GM12891 (cell line): ENCODE data around the gene ALKBH5.

Source experiments
- DNase-seq: peaks from one replicate; pipeline ENCODE4 v3.0.0; 2011; ENCODE audit warnings: low spot score; ENCODE audit not compliant: insufficient read length
- FAIRE-seq: peaks from 2 replicates; lab custom pipeline; 2011; peaks lifted over from hg19 to GRCh38; lab: Jason Lieb, UNC
- PAX5 ChIP-seq: IDR thresholded peaks from 2 replicates; pipeline ENCODE4 v1.6.1; 2011; ENCODE audit warnings: low read length, moderate library complexity, mild to moderate bottlenecking; ENCODE audit not compliant: insufficient read depth, severe bottlenecking
- POLR2A ChIP-seq: IDR thresholded peaks from 2 replicates; pipeline ENCODE4 v1.6.1; 2011; ENCODE audit warnings: low read depth, low read length, control low read depth
- POLR2AphosphoS5 ChIP-seq: IDR thresholded peaks from 2 replicates; pipeline ENCODE4 v1.6.1; 2011; ENCODE audit warnings: low read depth, low read length, control low read depth
- POU2F2 ChIP-seq: IDR thresholded peaks from 2 replicates; pipeline ENCODE4 v1.6.1; 2011; ENCODE audit warnings: low read depth, mild to moderate bottlenecking, control low read depth, low read length, moderate library complexity
- SPI1 ChIP-seq: IDR thresholded peaks from 2 replicates; pipeline ENCODE4 v1.6.1; 2011; ENCODE audit warnings: low read depth, low read length, control low read depth
- TAF1 ChIP-seq: IDR thresholded peaks from 2 replicates; pipeline ENCODE4 v1.6.1; 2011; ENCODE audit warnings: low read depth, low read length, control low read depth

Gene ALKBH5

DNA sequence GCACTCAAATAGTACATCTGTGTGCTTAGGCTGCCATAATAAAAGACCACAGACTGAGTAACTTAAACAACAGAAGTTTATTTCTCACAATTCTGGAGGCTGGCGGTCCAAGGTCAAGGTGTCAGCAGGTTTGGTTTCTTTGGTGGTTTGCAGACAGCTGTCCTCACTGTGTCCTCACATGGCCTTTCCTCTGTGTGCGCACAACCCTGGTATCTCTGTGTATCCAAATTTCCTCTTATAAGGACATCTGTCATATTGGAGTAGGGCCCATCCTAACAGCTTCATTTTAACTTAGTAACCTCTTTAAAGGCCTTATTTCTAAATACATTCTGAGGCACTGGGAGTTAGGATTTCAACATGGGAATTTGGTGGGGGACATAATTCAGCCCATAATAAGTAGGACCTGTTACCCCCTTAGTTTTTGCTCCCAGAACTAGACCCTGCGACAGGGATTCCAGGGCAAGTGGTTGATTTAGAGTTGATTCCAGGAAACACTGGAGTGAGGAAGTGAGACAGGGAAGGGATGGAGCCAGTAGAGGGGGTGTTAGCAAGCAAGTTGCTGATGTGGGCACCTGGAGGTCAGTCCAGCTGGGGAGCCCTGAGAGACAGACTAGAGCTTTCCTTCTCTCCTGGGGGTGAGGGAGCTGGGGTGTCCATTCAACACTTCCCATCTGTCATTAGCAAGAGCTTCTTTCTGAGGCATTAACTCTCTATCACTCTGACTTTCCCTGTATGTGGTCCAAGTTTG is 10.9 kb upstream of the ALKBH5 start:
- DNase-seq (no peak), FAIRE-seq (no peak)
- TF ChIP-seq PAX5 = no peak
- TF ChIP-seq POLR2AphosphoS5 = no peak
- TF ChIP-seq TAF1 = no peak
- no peak for TF ChIP-seq POLR2A
- no peak for TF ChIP-seq POU2F2
- no peak for TF ChIP-seq SPI1

DNA sequence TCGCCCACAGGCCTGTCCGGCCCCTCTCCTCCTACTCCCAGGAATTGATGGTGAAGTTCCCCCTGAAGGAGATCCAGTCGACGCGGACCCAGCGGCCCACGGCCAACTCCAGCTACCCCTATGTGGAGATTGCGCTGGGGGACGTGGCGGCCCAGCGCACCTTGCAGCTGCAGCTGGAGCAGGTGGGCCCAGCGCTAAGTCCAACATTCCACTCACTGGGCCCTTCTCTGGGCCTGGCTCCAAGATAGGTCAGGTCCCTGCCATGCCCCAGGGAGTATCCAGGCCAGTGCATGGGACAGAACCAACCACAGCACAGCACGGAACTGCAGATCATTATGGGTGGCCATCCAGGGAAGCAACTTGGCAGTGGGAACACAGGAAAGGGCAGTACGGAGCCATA is 9.9 kb upstream of the ALKBH5 start:
- DNase-seq = no peak
- FAIRE-seq = no peak
- TF ChIP-seq PAX5 (no peak), SPI1 (no peak), POLR2AphosphoS5 (no peak), POLR2A (no peak), TAF1 (no peak), POU2F2 (no peak)

DNA sequence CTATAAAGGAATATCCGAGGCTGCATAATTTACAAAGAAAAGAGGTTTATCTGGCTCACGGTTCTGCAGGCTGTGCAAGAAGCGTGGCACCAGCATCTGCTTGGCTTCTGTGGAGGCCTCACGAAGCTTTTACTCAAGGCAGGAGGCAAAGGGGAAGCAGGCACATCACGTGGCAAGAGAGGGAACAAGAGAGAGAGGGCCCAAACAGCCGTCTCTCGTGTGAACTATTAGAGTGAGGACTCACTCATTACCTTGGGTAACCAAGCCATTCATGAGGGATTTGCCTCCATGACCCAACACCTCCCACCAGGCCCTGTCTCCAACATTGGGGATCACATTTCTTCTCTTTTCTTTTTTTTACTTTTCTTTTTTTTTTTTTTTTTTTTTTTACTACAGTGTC is 7.5 kb upstream of the ALKBH5 start:
- FAIRE-seq = peak; percentile 33
- TF ChIP-seq PAX5 (no peak), POU2F2 (no peak), POLR2A (no peak), SPI1 (peak; percentile 24; the same call in 1 of the 2 replicates), POLR2AphosphoS5 (no peak), TAF1 (no peak)
- DNase-seq = no peak

DNA sequence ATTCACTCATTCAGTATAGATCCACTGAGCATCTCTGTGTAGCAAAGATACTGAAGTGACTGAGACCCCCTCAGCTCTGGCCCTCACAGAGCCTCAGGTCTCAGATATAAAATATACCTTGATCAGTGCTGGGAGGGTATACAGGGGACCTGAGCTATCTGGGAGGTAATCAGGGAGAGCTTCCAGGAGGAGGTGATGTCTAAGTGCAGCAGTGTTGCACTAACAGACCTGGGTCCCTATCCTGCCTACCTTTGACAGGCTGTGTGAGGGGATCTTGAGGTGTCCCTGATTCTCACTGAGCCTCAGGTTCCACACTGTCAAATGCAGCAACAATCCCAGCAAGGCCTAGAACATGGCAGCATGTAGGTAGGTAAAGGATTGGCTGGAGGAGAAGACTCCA is 6.5 kb upstream of the ALKBH5 start:
- TF ChIP-seq POLR2AphosphoS5 (no peak), POLR2A (no peak), POU2F2 (no peak), TAF1 (no peak), SPI1 (no peak), PAX5 (no peak)
- FAIRE-seq = no peak

DNA sequence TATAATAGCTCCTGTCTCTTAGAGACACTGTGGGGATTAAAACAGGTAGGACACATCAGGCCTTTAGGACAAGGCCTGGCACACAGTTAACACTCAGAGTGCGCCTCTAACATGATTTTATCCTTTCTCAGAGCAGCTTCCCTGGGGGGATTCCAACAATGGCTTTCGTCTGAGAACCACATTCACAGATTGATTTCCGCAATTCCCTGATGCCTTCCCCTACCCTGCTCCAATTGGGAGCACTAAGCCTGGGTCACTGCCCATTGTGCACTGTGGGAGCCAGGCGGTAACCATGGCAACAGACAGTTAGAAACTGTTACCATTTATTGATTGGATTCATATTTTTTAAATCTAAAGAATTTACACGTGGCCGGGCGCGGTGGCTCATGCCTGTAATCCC is 5.9 kb upstream of the ALKBH5 start:
- no peak for FAIRE-seq
- DNase-seq = no peak
- no peak for TF ChIP-seq PAX5
- TF ChIP-seq SPI1 = no peak
- no peak for TF ChIP-seq POLR2AphosphoS5
- TF ChIP-seq POLR2A = no peak
- TF ChIP-seq TAF1 = no peak
- TF ChIP-seq POU2F2 = no peak

More for the DNA sequence above, 6.5 kb upstream of the ALKBH5 start:
- DNase-seq = no peak

DNA sequence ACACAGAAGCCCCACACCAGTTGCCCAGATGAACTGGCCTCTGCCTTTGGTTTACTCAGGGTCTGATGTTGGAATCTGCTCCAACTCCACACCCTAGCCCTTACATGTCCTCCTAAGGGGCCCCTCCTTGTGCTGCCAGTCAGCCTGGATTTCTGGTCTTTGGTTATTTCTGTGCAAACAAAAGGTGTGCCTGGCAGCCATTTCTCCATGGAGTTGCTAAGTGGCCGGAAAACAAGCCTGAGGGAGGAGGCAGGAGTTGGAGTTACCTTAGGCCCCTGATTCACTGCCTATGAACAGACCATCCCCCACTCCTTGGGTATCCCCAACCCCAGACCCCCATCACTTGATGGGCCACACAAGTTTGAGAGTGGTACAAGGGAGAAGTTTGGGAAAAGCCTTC is 4.4 kb upstream of the ALKBH5 start:
- no peak for DNase-seq
- TF ChIP-seq TAF1 = no peak
- no peak for FAIRE-seq

DNA sequence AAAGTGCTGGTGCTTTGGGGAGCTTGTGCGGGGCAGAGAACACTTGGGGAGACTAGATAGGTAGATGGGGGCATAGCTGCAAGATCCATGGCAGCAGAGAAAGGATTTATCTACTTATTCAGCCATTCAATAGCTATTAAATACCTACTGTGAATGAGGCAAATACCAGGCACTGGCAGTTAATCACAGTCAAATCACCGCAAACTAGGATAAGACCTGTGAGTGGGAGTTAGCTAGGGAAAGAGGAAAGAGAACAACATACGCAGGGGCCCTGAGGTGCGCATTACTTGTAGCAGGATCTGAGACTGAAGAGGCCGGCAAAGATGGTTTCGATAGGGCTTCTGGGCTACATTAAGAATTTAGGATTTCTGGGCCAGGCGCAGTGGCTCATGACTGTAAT is 3.8 kb upstream of the ALKBH5 start:
- FAIRE-seq (no peak), DNase-seq (no peak)
- TF ChIP-seq POU2F2 (no peak), PAX5 (no peak), POLR2AphosphoS5 (no peak), SPI1 (no peak), POLR2A (no peak), TAF1 (no peak)

DNA sequence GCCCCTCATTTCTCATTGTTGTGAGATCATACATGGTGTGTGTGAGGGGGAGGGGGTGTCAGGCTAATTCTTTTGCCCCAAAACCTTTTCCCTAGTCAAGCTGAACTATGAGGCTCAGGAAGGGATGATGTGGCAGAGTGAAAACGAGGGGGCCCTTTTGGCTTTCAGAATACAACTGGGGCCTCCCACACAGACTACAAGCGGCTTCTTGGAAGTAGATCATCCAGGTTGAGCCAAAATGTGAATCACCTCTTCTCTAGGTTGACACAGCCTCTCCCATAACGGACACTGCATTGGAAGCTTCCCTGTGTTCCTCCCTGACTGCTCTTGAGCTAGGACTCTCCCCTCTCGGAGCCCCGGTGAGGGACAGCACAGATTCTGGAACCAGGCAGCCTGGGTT is 2.3 kb upstream of the ALKBH5 start:
- TF ChIP-seq POLR2AphosphoS5 = no peak
- no peak for TF ChIP-seq POLR2A
- no peak for TF ChIP-seq SPI1
- TF ChIP-seq PAX5 = no peak
- no peak for TF ChIP-seq TAF1
- TF ChIP-seq POU2F2 = no peak
- no peak for DNase-seq
- peak; percentile 23 for FAIRE-seq

DNA sequence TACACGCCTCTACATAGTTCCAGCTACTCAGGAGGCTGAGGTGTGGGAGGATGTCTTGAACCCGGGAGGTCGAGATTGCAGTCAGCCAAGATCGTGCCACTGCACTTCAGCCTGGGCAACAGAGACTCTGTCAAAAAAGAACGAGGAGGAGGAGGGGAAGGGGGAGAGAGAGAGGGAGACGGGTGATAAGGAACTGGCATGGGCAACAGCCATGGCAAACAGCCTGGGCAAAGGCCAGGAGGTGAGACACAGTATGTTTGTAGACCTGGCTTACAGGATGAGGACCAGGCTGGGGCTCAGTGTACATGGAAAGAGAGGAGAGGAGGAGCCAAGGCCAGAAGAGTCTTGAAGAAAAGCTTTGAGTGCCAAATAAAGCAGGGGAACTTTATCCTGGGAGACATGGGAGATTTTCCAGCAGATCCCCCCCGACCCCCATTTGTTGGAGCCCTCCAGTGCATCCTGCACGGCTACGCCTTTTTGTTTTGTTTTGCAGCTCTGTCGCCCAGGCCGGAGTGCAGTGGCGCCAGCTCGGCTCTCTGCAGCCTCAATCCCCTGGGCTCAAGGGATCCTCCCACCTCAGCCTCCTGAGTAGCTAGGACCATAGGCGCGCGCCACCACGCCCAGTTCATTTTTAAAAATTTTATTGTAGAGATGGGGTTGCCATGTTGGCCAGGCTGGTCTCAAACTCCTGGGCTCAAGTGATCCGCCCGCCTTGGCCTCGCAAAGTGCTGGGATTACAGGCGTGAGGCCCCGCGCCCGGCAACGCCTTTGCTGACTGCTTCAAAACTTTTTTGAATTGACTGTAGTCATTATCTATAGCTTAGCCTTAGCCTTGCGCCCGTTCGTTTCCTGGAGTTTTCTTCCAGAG is 1.3 kb upstream of the ALKBH5 start:
- peak; percentile 56 for FAIRE-seq
- no peak for DNase-seq
- no peak for TF ChIP-seq PAX5
- no peak for TF ChIP-seq SPI1
- TF ChIP-seq POU2F2 = no peak
- TF ChIP-seq POLR2A = no peak
- TF ChIP-seq TAF1 = no peak
- no peak for TF ChIP-seq POLR2AphosphoS5

DNA sequence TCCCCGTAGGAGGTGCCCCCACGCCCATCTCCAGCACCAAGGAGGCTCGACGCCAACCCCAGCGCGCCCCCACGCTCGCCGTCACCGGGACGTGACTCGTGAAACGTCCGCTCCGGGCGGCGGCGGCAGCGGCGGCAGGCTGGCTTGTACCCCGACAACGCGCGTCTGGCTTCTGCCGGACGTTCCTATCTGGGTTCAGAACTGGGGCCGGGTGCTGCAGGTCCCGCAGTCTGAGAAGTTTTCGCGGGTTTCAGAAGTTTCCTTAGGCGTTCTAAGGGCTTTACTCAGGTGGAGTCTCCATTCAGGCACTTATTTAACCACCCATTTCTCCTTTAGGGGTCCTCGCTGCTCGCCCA is 672 bp upstream of the ALKBH5 start:
- TF ChIP-seq POU2F2 (no peak), POLR2A (peak; percentile 74), POLR2AphosphoS5 (peak; percentile 57; the same call in 1 of the 2 replicates), SPI1 (no peak)
- DNase-seq (peak; percentile 77), FAIRE-seq (no peak)
